Cerebellar nuclear complex (tissue), 1 donor: ENCODE data around the gene DPH2.

Source experiments
- DNase-seq, 2 experiments: peaks; one replicate each; lab custom pipeline; 2025; lab: John Stamatoyannopoulos, UW

DPH2 gene

DNA sequence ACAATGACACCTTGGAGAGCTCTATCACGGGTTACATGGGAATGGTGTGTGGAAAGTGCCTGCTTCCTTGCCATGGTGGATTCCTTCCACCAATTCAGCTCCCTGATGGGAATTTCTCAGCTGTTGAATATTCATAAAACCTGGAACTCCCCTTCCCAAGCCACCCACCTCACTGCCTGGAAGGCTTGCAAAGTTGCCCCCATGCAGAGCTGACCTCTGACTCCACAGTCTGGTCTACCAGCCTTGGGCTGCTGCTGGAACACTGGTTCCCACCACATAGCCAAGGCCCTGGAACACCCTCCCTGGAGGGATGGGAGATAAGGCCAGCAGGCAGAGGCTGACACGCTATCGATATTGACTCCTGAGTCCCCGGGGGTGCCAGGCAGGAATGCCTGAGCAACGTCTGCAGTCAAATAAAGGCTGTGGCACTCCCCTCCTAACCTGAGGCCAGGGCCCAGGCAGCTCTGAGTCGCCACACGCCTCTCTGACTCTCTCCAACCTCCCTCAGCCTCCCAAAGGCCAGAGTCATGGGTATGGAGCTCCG, 30.4 kb downstream of the DPH2 start:
- DNase-seq: no peak

DNA sequence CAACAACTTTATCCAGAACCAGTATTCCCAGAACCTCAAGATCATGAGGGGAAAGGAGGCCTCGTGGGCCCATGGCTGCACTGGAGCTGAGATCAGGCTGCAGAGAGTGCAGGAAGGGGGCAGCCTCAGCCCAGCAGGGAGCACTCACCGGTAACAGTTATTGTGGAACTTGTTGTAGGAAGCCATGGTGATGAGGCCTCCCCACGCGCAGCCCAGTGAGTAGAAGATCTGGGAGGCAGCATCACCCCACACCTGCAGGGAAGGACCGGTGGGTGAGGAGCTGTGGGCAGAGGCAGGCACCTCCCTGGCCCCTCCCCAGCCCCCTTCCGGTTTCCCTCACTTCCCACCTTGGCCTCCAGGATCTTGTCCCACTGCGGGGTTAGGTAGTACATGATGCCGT, 32.4 kb downstream of the DPH2 start:
- DNase-seq: no peak

DNA sequence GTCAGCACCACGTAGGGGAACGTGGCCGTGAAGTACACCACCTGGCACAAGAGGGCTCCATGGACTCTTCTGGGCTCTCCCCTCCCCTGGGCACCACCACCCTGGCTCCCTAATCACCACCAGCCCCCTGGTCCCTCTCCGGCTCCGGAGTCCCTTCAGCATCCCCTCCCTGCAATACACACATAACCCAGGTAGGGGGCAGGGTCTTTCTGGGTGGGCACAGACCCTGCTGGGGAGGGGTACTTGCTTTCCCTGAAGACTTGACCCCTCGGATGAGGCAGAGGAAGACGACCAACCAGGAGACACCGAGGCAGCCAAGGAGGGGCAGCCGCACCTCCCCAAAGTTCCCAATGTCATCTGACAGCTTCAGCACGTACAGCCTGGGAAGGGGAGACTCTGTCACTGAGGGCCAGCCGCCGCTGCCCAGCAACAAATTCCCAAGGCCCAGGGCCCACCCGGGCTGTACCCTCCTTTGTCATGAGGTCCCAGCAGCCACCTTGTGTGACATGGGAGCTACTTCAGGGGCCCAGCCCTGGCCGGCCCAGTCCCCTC, 32.9 kb downstream of the DPH2 start:
- no peak for DNase-seq

DNA sequence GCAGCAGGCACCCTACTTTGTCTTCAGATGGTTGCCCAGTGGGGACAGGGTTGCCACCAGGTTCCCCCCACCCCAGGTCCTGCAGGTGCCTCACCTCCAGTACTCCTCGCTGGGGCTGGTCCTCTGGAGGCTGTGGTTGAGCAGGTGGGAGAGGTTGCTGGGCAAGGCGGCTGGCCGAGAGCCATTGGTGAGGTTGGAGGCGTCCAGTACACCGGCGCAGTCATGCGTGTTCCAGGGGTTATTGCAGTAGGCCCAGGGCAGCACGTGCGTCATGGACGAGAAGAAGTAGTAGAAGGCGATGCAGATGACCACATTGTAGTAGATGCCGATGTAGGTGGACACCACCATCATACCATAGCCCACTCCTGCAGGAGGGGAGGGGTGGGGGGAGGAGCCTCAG, 38.4 kb downstream of the DPH2 start:
- no peak for DNase-seq

DNA sequence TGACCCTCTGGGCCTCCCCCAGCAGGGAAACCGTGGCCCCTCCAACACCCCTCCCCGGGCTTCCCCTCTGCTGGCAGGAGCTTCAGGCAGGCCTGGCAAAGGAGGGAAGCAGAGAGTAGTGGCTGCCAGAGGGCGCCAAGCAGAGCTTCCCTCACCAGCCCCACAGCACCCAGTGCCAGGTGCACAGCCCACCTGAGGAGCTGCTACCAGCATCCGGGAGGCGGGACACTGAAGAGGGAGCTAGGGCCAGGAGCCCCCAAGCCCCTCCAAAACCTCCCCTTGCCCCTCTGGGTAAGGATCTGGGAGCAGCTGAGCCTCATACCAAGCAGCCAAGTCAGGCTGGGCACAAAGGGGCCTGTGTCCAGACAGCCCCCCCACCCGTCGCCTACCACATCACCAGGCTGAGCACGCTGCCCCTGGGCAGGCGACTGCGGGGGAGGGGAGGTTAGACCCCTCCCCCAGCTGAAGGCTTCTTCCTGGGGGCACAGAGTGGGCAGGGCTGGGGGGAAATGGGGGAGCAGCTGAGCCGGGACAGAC, 41.2 kb downstream of the DPH2 start:
- DNase-seq: no peak

DNA sequence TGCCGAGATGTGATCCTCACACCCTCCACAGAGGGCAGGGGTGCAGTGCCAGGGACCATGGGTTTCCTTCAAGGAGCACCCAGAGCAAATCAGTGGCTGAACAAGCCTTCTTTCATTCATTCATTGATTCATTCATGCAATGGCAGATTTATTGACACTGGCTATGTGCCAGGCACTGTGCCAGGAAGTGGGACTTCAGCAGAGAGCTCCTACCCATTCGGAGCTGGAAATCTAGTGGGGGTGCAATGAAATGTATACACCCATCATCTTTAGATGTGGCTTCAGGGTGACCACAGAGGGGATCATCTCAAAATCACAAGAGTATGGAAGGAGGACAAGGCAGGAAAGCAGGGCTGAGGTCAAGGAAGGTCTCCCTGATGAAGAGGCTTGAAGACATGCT, 42.6 kb downstream of the DPH2 start:
- no peak for DNase-seq

DNA sequence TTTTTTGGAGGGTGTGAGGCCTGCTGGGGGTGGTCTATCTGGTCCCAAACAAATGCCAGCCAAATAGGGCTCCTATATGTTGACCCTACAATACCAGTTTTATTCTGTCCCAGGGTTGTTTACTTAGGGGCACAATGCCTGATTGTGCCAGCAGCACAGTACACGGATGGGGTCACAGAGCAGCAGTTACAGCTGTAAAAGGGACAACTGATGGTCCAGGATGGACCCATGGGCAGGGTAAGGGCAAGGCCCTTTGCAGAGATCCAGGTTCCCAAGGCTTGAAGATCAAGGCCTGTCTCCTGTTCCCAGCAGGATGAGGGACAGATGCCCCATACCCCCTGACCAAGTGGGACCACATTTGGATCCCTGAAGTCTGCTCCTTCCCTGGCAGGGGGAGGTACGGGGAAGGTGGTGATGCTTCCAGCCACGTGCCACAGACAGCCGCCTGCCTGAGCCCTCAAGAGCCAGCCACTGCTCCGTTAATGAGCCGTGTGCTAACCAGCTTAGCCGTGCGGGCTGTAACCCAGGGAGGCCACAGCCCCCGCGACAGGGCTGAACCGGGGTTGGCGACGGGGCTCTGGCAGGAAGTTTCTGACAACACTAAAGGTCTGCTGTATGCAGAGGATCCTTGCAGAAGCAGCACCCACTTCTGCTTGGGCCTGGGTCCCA, 43.3 kb downstream of the DPH2 start:
- DNase-seq: no peak

DNA sequence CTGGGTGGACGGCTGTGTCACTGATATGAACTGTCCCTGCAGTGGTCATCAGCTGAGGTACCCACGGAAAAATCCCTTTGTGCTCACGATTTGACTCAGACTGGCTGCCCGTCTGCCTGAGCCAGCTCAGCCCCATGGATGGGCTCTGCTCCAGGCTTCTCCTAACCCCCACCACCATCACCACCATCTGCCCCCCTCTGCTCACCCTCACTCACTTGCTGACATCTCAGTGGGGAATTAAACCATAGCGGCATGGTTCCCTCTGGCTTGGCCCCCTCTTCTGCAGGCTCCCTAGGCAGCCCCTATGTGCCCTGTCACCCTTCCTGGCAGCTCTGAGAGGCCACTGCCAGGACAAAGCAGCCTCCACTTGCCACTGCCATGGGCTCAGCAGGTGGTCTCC, 44.1 kb downstream of the DPH2 start:
- no peak for DNase-seq

DNA sequence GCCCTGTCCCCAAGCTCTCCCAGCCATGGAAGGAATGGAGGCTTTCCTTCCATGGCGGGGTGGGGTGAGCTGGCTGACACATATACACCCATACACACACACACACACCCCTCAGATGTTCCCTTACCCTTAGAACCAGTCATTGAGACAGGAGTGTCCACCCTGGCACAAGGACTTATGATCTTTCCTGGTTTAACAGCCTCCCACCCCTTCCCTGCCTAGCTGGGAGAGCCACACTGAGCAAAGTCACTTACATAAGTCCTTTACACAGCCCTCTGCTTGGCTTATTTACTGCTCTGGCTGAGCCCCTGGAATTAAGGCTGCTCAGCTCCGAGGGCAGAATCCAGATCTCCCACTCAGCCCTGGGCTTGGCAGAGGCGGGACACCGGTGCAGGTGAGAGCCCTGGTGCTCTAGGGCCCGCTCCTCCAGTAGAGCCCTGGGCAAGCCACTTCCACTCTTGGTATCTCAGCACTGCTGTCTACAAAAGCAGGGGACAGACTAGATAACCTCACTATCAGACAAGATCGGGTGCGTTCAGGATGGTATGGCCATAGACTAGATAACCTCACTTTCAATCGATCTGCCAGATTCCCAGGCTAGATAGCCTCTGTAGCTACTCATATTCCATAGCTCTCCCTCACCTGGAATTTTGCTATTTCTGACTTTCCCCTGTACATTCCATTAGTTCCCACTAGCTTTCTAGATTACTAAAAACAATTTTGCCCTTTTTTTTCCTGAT, 44.7 kb downstream of the DPH2 start:
- DNase-seq: no peak

DNA sequence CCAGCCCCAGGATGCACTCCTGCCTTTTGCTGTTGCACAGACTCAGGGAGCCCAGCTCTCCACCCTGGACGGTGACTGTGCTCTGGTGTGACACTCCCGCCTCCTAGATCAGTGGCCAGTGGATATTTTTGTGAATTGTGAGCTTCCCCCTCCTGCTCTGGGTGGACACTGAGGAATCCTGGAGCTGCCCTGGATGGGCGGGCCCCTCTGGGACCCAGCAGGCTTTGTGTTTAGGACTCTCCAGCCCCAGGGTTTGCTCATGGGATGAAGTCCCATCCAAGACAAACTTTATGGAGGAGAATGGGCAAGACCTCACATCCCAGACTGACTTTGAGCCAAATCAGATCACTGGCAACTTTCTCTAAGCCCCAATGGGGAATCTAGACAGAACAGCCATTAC, 45.4 kb downstream of the DPH2 start:
- no peak for DNase-seq

DNA sequence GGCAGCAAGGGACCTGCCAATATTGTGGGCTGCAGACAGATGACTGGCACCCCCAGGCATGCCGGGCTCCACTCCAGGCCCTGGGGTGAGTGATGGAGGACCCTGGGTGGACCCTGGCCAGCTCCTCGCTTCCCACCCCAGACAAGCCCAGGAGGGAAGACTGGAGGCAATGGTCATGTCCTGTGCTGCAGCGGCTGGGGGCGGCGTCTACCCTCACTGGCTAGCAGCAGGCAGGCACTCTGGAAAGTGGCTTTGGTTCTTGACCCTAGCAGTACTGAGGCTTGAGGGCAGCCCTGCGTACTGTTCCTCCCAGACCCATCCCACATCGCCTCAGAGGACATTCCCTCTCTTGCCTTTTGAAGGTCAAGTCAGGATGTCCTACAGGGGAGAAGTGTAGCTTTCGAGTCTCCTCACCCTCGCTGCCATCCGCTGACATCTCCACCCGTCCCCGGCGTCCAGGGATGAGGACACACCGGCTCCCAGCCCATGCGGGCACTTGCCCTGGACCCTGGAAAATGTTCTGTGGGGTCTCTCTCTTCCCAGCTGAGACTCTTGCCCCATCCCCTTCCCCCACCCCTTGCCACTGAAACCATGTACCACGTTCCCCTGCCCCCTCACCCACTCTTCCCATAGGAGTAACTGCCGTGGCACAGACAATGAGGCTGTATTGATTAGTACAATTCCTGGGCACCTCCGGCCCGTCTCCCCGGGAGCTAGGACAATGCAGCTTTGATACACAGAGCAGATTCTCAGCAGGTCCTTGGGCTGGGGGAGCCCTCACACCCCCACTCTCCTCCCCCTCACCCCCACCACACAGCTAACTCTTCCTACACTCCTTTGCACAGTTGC, 46.5 kb downstream of the DPH2 start:
- no peak for DNase-seq

DNA sequence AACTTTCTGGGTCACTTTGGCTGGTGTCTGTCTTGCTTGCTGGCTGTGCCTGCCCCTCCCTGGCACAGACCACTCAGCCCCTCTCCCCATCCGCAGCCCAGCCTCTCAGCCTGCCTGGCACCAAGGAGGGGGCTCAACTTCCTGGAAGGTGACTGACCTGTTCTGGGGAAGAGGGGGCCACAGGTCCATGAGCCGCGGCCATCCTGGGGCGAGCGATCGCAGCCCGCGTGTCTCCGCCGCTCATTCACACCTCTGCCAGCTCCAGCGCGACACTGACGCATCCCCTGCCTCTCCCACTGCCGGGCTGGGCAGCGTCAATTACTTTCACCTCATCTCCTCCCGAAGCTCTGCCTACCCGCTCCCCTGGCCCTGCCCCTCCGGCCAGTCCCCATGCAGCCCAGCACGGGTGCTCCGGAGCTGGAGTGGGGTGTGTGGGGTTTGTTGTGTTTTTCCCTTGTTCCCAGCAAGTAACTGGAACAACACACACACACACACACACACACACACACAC, 47.1 kb downstream of the DPH2 start:
- no peak for DNase-seq

DNA sequence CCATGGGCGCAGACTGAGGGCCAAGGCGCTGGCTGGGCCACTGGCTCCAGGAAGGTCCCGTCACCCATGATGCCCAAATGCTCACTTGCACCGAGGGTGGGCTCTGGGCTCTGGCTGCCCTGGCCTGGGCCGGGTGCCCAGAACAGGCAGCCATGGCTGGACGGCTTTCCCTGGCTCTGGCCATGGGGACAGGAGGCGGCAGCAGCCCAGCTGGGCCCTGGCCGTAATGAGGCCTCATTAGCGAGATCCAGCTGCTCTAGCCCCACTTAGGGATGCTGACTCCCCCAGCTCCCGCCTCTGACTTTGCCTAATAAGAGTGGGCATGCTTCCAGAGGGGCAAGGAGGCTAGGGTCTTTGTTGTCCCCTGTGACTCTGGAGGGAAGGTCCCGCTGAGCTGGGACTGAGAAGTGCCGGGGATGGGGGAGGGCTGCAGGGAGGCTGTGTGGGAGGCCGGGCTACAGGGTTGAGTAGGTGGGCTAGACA, 49.7 kb downstream of the DPH2 start:
- no peak for DNase-seq

DNA sequence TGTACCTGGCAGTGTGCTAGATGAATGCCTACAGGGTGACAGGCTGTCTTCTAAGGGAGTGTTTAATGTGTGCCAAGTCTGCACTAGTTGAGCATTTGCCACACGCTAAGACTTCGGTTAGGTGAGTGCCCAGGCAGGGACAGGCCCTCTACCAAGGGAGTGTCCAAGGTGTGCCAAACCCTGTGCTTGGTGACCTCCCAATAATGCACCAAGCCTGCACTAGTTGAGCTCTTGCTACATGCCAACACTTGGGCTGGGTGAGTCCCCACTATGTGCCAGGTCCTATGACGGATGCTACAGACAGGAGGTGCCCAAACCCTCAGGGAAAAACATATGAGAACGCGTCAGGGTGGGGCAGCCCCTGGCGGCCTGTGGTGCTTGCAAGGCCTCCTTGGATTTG, 50.7 kb downstream of the DPH2 start:
- DNase-seq: no peak

DNA sequence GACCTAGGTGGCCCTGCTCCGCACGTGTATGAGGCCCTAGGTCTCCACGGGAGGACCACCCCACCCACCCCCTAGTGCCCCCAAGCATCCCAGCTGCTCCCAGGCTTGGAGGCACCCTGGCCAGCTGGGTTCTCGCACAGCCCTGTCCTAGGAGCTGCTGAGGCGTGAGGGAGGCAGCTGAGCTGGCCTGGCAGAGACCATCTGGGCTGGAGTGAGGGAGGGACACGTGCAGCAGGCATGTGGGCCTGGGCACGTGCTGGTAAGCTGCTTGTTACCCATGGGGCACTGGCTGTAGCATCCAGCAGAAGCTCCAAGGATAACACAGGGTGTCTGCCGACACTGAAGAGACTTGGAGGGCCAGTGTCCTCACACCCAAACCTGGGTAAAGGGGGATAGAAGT, 51.3 kb downstream of the DPH2 start:
- DNase-seq: no peak

DNA sequence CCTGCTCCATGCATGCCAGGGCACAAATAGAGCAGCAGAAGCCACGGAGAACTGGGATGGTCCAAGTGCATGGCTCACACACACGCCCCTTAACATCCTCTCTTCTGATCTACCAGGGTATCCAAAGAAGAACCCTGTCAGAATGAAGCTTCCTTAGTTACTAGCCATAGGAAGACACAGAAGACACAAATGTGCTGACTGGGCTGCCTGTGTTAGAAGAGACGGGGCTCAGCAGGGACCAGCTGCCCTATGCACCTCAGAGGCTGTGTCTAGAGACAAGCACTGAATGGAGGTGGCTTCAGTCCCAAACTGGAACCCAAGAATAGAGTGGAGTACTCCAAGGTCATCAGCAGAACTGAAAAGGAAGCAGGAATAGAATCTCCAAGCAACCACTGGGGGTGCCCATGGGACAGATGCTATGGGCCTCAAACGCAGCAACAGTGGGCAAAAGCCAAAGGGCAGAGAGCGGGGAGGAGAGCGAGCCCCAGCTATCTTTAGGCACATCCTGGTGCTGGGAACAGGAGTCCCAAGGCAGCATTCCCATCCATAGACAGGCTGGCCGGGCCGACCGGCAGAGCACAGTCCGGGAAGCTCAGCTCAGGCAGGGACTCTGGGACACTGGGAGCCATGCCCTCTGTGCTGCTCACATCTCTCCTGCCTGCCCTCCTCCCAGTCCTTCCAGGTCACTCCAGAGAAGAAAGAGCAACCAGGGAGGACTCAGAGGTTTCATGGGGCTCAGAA, 51.9 kb downstream of the DPH2 start:
- no peak for DNase-seq
